GM04503 (cell line): Measurements from ENCODE around the gene NIT2.
"Not testable (repeated sequence)": the region's sequence is repeated elsewhere in the genome, so short reads cannot be mapped to it uniquely, and the experiment has no call there.

Source experiments
- DNase-seq: peaks from one replicate; pipeline ENCODE4 v3.0.0-alpha.2; 2012; ENCODE audit warnings: low read depth

Gene NIT2, protein sequence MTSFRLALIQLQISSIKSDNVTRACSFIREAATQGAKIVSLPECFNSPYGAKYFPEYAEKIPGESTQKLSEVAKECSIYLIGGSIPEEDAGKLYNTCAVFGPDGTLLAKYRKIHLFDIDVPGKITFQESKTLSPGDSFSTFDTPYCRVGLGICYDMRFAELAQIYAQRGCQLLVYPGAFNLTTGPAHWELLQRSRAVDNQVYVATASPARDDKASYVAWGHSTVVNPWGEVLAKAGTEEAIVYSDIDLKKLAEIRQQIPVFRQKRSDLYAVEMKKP

DNA sequence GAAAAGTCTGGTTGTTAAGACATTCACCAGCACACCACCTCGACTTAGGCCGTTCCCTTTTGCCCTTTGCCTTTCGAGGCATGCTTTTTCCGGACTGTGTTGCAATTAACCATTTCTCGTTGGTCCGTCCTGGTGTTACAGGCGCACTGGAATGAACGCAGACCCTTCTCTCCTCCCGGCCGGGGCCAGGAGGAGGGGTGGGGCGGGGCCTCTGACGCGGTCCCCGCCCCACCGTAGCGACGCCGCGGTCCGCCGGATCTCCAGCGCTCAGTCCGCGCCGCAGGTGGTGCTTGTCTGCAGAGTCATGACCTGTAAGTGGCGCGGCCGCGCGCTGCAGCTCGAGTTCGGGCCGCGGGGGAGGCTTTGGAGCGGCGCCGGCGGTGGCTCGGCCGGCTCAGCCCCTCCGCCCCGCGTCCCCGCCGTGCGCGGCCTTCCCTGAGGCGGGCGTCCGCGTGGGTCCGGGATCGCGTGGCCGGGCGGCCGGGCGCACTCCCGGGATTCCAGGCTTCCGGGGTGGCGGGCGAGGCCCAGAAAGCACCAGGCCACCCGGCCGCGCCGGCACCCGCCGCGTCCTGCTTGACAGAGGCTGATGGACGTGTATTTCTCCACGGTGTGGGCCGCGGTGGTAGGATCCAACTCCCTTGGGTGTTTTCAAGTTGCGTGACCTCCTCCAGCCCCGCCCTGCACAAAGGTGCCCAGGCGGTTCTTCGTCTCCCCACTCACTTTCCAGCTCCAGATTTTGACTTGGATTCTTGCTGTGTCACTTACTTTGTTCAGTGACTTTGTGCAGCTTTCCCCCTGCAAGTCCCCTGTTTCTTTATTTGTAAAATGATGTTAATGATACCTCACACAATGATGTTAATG is at the start of gene NIT2:
Gene NIT2 (plus strand): TSS at position 270 of the 864 bp plus-strand sequence. CDS start 35 bp downstream, at position 305.
- peak; percentile 27 for DNase-seq

GRCh38 chr3:100288288-100288894 is 46.2 kb upstream of the NIT2 start:
- DNase-seq, result no peak

DNA sequence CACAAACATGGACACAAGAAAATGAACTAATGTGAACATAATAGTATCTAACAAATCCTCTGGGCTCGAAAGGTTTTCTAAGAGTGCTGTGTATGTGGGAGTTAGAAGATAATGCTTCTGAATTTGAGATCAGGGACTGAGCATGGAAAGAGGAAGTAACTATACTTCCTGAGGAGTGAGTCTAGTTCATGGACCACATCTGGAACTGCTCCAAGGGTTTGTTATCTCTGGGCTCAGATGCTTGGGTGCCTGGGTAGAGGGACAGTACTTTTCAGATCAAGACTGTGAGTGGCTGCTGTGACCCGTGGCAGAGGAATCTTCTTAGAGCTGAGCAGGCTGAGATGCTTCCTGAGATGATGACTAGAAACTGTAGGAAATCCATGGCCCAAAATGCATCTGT is 45.2 kb upstream of the NIT2 start:
- DNase-seq, result no peak

GRCh38 chr3:100295089-100295488 is 39.5 kb upstream of the NIT2 start:
- DNase-seq, result no peak

DNA sequence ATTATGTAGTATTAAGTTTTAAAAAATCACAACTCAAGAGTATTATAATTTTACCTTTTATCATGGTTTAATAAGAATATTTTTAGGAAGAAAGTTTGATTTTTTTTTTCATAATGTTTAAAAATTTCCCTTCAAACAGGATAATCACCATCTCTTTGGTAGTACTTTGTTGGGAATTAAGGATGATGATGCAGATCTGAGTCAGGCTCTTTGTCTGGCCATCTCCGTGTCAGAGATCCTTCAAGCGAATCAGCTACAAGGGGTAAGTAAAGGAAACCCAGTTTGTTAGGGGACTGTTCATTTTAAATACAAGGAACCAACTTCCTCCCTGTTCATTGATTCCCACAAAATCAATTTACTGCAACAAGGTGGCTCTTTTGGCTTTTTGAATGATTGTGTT is 36.8 kb upstream of the NIT2 start:
- no peak for DNase-seq

- no peak for DNase-seq
These were observed 35.5 kb upstream of the NIT2 start for GRCh38 chr3:100299016-100299415.

- DNase-seq, result no peak
These were observed 27.9 kb upstream of the NIT2 start for GRCh38 chr3:100306695-100307094.

- DNase-seq, result no peak
These were observed 24.1 kb upstream of the NIT2 start for GRCh38 chr3:100310355-100310965.

GRCh38 chr3:100311011-100311410 is 23.5 kb upstream of the NIT2 start:
- DNase-seq, result no peak

DNA sequence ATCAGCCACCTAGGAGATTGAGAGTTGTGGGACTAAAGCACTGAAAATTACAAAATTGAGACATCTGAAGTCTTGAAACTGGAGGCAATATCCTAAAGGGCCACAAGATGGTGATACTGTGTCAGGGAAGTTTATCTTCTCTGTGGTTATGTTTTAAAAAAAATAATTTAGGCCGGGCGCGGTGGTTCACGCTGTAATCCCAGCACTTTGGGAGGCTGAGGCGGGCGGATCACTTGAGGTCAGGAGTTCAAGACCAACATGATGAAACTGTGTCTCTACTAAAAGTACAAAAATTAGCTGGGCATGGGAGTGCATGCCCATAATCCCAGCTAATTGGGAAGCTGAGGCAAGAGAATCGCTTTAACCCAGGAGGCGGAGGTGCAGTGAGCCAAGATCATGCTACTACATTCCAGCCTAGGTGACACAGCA is 17.9 kb upstream of the NIT2 start:
- DNase-seq, result peak; percentile 19

DNA sequence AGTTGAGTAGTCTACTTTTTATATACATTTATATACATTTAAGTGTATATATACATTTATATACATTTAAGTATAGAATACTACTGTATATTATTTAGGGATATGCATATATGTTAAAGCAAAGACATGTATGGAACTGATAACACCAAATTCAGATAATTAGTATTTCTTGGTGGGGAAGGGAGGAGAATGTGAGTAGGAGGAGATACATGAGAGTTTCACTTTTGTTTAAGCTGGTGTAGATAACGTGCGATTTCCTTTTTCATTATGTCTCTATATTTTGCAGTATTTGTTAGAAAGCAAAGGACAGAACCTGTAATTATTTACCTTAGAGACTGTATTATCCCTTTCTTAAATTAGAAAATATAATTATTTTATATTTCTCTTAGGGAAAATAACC is 16.6 kb upstream of the NIT2 start:
- DNase-seq, result no peak

GRCh38 chr3:100319951-100320350 is 14.6 kb upstream of the NIT2 start:
- DNase-seq, result no peak

DNA sequence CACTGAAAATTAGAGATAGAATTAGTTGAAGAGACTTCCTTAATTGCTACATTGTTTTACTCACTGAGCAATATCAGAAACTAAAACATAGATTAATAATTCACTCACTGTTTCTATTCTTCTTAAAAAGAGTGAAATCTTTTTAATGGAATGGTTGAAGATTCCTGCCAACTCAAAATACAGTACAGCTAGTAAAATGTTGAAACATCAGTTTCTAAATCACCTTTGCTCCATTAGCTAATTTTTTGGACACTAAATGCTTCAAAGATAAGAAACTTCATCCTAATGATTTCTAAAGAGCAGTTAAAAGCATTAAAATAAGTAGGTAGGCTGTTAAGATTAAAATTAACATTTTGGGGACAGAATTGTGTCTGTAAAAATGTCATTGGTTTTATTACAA is 10.5 kb upstream of the NIT2 start:
- DNase-seq, result no peak

DNA sequence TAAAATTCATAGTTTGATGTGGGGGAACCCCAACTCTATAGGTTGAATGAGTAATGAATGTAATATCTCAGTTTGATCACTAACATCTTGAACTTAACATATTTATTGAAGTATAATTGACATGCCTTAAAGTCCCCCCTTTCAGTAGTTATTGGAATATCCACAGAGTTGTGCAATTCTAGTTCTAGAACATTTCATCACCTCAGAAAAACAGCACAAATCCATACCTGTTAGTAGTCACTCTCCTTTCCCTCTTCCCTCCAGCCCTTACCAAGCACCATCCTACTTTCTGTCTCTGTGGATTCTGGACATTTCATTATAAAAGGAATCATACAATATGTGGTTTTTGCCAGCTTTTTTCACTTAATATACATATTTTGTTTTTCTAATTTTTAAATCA is 8.7 kb upstream of the NIT2 start:
- no peak for DNase-seq

GRCh38 chr3:100327377-100327776 is 7.2 kb upstream of the NIT2 start:
- not testable (repeated sequence) for DNase-seq

DNA sequence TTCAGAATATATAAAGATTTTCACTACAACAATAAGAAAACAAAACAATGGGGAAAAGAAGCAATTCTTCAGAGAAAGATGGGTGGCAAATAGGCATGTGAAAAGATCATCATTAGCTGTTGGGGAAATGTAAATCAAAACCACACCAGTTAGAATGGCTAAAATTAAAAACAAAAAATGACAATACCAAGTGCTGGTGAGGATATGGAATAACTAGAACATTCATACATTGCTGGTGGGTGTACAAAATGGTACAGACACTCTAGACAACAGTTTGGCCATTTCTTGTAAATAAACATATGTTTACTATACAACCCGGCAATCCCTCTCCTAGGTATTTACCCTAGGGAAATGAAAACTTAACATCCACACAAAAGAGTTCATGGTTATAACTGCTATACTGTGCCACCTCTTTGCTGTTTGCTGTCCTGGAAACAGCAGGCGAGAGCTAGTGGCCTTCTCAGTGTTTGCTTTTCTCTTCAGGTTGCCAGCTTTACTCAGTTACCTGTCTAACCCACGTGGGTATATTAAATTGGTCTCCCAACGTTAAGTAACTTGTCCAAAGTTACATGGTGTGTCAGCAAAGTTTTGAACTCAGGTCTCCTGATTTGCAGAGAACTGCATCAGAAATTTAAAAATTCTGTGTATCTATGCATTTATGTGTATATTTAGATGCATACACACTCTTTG is 4.6 kb upstream of the NIT2 start:
- no peak for DNase-seq

GRCh38 chr3:100330651-100331050 is 3.9 kb upstream of the NIT2 start:
- no peak for DNase-seq

DNA sequence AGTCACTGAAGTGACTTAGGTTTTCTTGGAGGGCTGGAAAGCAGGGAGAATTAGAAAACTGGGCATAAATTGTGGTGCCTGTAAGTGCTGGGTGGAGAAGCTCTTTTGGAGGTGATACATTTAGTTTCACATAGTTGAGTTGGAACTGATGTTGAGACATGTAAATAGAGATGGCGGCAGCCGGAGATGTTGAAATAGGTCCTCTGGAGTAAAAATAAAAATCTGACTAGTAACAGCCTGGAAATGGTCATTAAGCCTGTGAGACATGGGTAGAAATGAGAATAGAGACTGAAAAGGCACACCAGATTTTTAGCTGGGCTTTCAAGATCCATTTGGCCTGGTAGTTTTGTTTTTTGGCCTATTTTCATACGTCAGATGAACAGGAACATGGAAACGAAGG is 2.9 kb upstream of the NIT2 start:
- DNase-seq, result no peak

DNA sequence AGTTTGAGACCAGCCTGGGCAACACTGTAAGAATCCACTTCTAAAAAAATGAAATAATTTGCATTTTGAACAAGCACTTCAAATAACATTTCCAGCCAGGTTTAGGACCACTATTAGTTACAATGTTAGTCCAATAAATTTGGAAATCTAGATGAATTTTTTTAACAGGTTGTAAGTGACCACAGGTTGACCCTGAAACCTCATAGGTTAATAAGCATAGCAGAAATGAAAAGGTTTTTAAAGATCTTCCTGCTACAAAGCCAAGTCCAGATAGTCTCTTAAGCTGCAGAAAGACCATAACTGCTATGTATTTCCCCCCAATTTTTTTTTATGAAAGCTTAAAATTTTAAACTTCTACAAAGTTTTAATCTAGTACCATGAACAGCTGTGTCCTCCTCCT is 1.5 kb upstream of the NIT2 start:
- no peak for DNase-seq

DNA sequence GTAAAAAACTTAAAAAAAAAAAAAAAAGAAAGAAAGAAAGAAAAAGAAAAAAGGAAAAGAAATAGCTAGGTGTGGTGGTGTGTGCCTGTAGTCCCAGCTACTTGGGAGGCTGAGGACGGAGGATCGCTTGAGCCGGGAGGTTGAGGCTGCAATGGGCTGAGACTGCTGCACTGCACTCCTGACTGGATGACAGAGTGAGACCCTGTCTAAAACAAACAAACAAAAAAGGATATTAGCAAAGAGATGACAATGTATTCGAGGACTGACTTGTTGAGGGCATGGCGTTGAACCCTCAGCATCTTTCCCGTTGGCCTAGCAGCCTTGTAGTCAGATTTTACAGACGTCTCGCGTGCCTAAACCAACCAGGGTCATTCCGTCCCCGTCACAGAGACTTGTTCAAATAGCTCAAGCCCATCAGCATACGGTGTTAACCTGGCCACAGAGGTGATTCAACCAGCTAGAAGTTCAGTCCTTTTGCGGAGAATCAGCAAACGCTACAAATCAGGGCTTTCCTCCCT is 528 bp upstream of the NIT2 start:
- DNase-seq, result no peak

DNA sequence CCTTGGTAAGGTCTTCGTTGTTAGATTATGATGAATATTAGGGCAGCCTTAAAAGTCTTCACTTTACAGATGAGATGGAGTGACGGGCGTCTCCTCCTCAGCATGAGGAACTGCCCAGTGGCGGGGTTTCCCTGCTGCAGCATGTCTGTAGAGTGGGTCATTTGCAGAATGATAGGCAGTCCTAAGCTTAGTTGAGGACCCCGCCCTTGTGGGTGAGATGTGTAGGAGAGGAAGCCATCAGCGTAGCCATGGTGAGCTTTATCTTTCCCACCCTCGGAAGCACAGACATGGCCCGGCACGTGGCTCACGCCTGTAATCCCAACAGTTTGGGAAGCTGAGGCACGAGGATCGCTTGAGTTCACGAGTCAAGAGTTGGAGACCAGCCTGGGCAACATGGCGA is 877 bp downstream of the NIT2 start:
- no peak for DNase-seq

DNA sequence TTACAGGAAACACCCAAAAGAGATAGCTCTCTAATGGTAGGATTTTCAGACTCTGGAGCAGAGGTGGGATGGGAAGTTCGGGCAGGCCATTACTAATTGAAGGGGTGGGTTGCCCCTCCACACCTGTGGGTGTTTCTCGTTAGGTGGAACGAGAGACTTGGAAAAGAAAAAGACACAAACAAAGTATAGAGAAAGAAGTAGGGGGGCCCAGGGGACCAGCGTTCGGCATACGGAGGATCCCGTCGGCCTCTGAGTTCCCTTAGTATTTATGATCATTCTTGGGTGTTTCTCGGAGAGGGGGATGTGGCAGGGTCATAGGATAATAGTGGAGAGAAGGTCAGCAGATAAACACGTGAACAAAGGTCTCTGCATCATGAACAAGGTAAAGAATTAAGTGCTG is 1.7 kb downstream of the NIT2 start:
- DNase-seq, result not testable (repeated sequence)
